BJ (cell line): ENCODE measurements around the gene GNG13. TPM values are rescaled to one million over a fixed set of nuclear protein-coding genes. Genes with fewer than 3 reads are reported as not detected.

Experiments used
- CTCF ChIA-PET: fragments of 350-600 bp; formaldehyde crosslinking; extraction: SDS; loops from one replicate; lab custom pipeline; 2021; ENCODE audit warnings: antibody characterized with exemption, inconsistent platforms; lab: Yijun Ruan, JAX
- POLR2A ChIA-PET: fragments of 300-600 bp; sonication (Branson Sonifier 250); formaldehyde crosslinking; extraction: SDS; loops from one replicate; lab custom pipeline; 2021; ENCODE audit warnings: antibody characterized with exemption; lab: Charles Lee
- DNase-seq: peaks from one replicate; pipeline ENCODE4 v3.0.0-alpha.2; 2011; ENCODE audit warnings: low read depth
- H3K27me3 ChIP-seq: 2 replicates; pipeline ENCODE4 v1.6.0; 2011; ENCODE audit warnings: low read length; ENCODE audit not compliant: control insufficient read depth, insufficient read depth
- H3K36me3 ChIP-seq: 2 replicates; pipeline ENCODE4 v1.5.1; 2011; ENCODE audit warnings: low read length; ENCODE audit not compliant: control insufficient read depth, insufficient read depth
- H3K4me3 ChIP-seq: 2 replicates; pipeline ENCODE4 v1.5.1; 2011; ENCODE audit warnings: low read depth, mild to moderate bottlenecking, control low read depth, low read length
- CTCF ChIP-seq: IDR thresholded peaks from 2 replicates; pipeline ENCODE4 v1.5.1; 2011; ENCODE audit warnings: low read depth, mild to moderate bottlenecking, control low read depth, inconsistent platforms, low read length, moderate library complexity; ENCODE audit not compliant: insufficient read depth
- polyA plus RNA-seq: library from polyadenylated mRNA; depleted of rRNA; stranded (reverse); fragments of >200 nt; gene quantifications from 2 replicates; pipeline ENCODE4 v1.2.3, GENCODE V29; 2011

GNG13 gene
- polyA plus RNA-seq, 1 experiment: not detected

- Histone ChIP-seq H3K36me3 (peaks cover 11% of the 10 kb centered on the region), H3K4me3 (peak overlapping the region; percentile 96), H3K27me3 (no peaks in the 10 kb centered on the region)
- CTCF ChIA-PET: interaction anchor here (0.9 to 7.8 kb wide), 5 partner anchors 14 to 270 kb away, joined by 3 to 120 read pairs (median 10); partner anchors contain the start of gene METRN
- POLR2A ChIA-PET: no interaction called here
- TF ChIP-seq CTCF: no peak
- no peak for DNase-seq
These were observed 13.1 kb downstream of the GNG13 start for GRCh38 chr16:787321-787966.

- peak; percentile 80 for TF ChIP-seq CTCF
- POLR2A ChIA-PET: no interaction called here
- CTCF ChIA-PET: interaction anchor here (0.7 to 7.8 kb wide), 20 partner anchors 9 to 394 kb away, joined by 3 to 120 read pairs (median 4); partner anchors contain the start of genes ANTKMT, METRN and WDR24
- H3K4me3 ChIP-seq: no peak overlapping the region
- H3K27me3 ChIP-seq: no peaks in the 10 kb centered on the region
- H3K36me3 ChIP-seq: peaks cover 8% of the 10 kb centered on the region
- DNase-seq: no peak
These were observed 14.7 kb downstream of the GNG13 start for GRCh38 chr16:785563-786535.

- DNase-seq: no peak
- POLR2A ChIA-PET: no interaction called here
These were observed 16.1 kb downstream of the GNG13 start for GRCh38 chr16:784431-784830.

GRCh38 chr16:783404-784161 lies 17.0 kb downstream of the GNG13 start:
- H3K4me3 ChIP-seq: no peak overlapping the region
- TF ChIP-seq CTCF: no peak
- H3K36me3 ChIP-seq: peaks cover 8% of the 10 kb centered on the region
- no peak for DNase-seq
- ChIA-PET POLR2A (no interaction called here), CTCF (interaction anchor here (1.3 to 7.8 kb wide), 6 partner anchors 10 to 69 kb away, joined by 4 to 120 read pairs (median 12); partner anchors contain the start of genes ANTKMT, CIAO3 and METRN)
- no peaks in the 10 kb centered on the region for H3K27me3 ChIP-seq

More at GRCh38 chr16:784431-784830, 16.1 kb downstream of the GNG13 start:
- no peak for TF ChIP-seq CTCF
- peaks cover 8% of the 10 kb centered on the region for H3K36me3 ChIP-seq
- no peaks in the 10 kb centered on the region for H3K27me3 ChIP-seq
- no peak overlapping the region for H3K4me3 ChIP-seq
- CTCF ChIA-PET: interaction anchor here (1.1 to 7.8 kb wide), 12 partner anchors 8 to 271 kb away, joined by 3 to 120 read pairs (median 12); partner anchors contain the start of genes ANTKMT, CIAO3 and METRN
